ENCODE results near the gene ACTL8. TPM values are rescaled to one million over a fixed set of nuclear protein-coding genes. Genes with fewer than 3 reads are reported as not detected.

The ACTL8 gene
- total and polyA plus RNA-seq, 10 donors, result not detected

DNA sequence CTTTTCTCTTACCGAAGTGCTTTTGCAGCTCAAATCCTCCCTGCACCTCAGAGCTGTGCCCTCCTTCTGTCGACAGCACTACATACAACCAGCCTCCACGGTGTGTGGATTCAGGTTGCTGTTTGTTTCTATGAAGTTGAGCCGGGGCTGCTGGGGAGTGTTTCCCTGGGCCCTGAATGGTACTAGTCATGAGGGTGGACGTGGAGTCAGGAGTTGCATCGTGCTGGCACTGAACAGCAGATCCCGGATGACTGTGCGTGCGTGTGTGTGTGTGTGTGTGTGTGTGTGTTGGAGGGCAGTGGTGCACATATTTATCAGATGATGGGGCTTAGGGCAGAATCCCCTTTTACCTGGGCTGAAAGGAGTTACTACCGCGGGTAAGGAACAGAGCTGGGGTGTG, 47.0 kb downstream of the ACTL8 start:
- TF ChIP-seq POLR2AphosphoS5 (IDR thresholded peaks at IDR 0.05) (no peak), POLR2A (IDR thresholded peaks at IDR 0.05) (no peak), CTCF (IDR thresholded peaks at IDR 0.05 in 8 of 11, conservative IDR thresholded peaks at IDR 0.05 in 3 of 11) (no peak)
- H3K4me1 ChIP-seq, result no peaks in the 10 kb centered on the region
- 75 to 84% (median 80%) methylated on average over 11 of the region's 11 CpGs for WGBS, 5 donors
- peaks cover 0 to 6% (median 0%) of the 10 kb centered on the region in 8 donors for H3K9me3 ChIP-seq
- DNase-seq, result no peak
- H3K4me3 ChIP-seq, result no peak overlapping the region
- H3K27ac ChIP-seq, result no peak overlapping the region
- no peaks in the 10 kb centered on the region for H3K36me3 ChIP-seq
- peaks cover 0 to 35% (median 0%) of the 10 kb centered on the region in 7 donors for H3K27me3 ChIP-seq (replicated peaks in 1 of 7)
- intact Hi-C loops (cut with DNase I; ENCODE audit: low total_unique reads), result no loop called here

DNA sequence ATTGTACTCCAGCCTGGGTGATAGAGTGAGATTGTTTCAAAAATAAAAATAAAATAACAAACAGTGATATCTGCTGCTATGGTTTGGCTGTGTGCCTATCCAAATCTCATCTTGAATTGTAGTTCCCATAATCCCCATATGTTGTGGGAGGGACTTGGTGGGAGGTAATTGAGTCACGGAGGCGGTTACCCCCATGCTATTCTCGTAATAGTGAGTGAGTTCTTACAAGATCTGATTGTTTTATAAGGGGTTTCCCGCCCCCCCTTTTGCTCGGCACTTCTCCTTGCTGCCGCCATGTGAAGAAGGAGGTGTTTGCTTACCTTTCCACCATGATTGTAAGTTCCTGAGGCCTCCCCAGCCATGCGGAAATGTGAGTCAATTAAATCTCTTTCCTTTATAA, 47.8 kb downstream of the ACTL8 start:
- 81 to 85% (median 82%) methylated on average over 7 of the region's 7 CpGs for WGBS, 5 donors
- no peaks in the 10 kb centered on the region for H3K4me1 ChIP-seq
- intact Hi-C loops (cut with DNase I; ENCODE audit: low total_unique reads), result no loop called here

DNA sequence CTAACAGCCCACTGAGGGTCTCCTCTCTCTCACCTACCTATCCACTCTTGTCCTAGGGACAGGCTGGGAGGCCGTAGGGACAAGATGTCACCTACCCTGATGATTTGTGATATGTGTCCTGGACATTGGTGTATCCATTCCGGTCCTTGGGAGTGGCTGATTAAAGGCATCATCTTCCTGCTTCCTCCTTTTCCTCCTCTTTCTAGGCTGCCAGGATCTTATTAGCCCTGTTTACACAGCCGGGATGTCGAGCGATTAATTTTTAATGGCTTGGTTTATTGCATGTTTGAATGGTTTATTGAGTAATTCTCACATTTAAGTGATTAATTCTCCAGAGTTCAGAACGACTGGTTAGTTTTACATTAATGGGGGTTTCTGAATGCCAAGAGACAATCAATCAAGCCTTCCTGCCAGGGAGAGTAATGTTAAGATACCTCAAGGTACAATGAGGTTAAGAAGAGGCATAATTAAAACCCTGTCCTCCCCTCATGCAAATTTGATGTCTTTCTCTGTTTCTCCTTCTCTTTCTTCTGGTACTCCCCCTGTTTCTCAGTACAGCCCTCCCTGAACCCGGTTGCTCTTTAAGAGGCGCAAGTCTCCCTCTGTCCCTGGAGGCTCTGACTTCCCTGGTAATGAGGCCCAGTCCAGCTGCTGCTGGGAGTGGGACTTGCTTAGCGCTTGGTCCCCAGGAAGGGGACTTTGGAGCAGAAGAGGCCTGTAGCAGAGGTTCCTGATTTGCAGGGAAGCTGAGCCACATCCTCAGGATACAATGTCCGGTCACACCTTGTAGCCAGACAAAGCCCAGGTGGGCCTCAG, 50.9 kb downstream of the ACTL8 start:
- intact Hi-C loops (cut with DNase I; ENCODE audit: low total_unique reads), result no loop called here
- DNase-seq, result no peak
- Histone ChIP-seq H3K4me1 (no peaks in the 10 kb centered on the region), H3K4me3 (no peak overlapping the region), H3K27me3 (replicated peaks in 1 of 7) (peaks cover 0 to 21% (median 0%) of the 10 kb centered on the region in 7 donors), H3K9me3 (peaks cover 0 to 7% (median 0%) of the 10 kb centered on the region in 8 donors), H3K27ac (no peak overlapping the region), H3K36me3 (no peaks in the 10 kb centered on the region)
- WGBS, 5 donors, result 61 to 68% (median 65%) methylated on average over 10 of the region's 10 CpGs
- no peak for TF ChIP-seq POLR2A (IDR thresholded peaks at IDR 0.05)
- TF ChIP-seq POLR2AphosphoS5 (IDR thresholded peaks at IDR 0.05), result no peak
- TF ChIP-seq CTCF (IDR thresholded peaks at IDR 0.05 in 8 of 11, conservative IDR thresholded peaks at IDR 0.05 in 3 of 11), result no peak

More for the DNA sequence above, 47.8 kb downstream of the ACTL8 start:
- peaks cover 0 to 6% (median 0%) of the 10 kb centered on the region in 8 donors for H3K9me3 ChIP-seq
- no peaks in the 10 kb centered on the region for H3K36me3 ChIP-seq
- H3K4me3 ChIP-seq, result no peak overlapping the region
- H3K27ac ChIP-seq, result no peak overlapping the region
- no peak for TF ChIP-seq POLR2A (IDR thresholded peaks at IDR 0.05)
- no peak for TF ChIP-seq CTCF (IDR thresholded peaks at IDR 0.05 in 8 of 11, conservative IDR thresholded peaks at IDR 0.05 in 3 of 11)
- no peak for TF ChIP-seq POLR2AphosphoS5 (IDR thresholded peaks at IDR 0.05)
- no peak for DNase-seq
- peaks cover 0 to 34% (median 0%) of the 10 kb centered on the region in 7 donors for H3K27me3 ChIP-seq (replicated peaks in 1 of 7)

DNA sequence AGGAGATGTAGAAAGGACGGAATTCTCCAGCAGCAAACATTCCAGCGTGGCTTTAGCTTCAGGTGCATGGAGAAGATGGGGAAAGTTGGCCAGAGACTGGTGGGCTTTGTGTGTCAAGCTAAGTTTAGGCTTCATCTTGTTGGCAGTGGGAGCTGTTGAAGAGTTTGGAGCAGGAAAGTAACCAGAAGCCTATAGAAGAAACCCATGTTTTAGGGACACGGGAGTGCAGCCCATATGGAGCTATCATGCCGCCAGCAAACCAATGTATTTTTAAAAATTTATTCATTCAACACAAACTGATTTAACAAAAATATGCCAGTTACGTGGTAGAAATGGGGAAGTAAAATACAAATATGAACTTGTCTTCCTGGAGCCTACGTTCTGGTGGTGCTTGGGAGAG, 53.7 kb downstream of the ACTL8 start:
- H3K4me3 ChIP-seq, result no peak overlapping the region
- peaks cover 0 to 7% (median 0%) of the 10 kb centered on the region in 8 donors for H3K9me3 ChIP-seq
- H3K27ac ChIP-seq, result no peak overlapping the region
- TF ChIP-seq POLR2AphosphoS5 (IDR thresholded peaks at IDR 0.05), result no peak
- TF ChIP-seq POLR2A (IDR thresholded peaks at IDR 0.05), result no peak
- TF ChIP-seq CTCF (IDR thresholded peaks at IDR 0.05 in 8 of 11, conservative IDR thresholded peaks at IDR 0.05 in 3 of 11), result no peak
- H3K36me3 ChIP-seq, result no peaks in the 10 kb centered on the region
- no peaks in the 10 kb centered on the region for H3K4me1 ChIP-seq
- intact Hi-C loops (cut with DNase I; ENCODE audit: low total_unique reads), result no loop called here
- DNase-seq, result no peak
- WGBS, 5 donors, result 60 to 66% (median 63%) methylated on average over 6 of the region's 6 CpGs
- peaks cover 0 to 21% (median 0%) of the 10 kb centered on the region in 7 donors for H3K27me3 ChIP-seq (replicated peaks in 1 of 7)
